Body of pancreas (tissue), 4 donors: Measurements from ENCODE around the gene GNB1L. TPM values are rescaled to one million over a fixed set of nuclear protein-coding genes. Genes with fewer than 3 reads are reported as not detected.

Experiments used
- ATAC-seq: fragments of 150-250 bp; one replicate; pipeline ENCODE4 v1.9.1; 2016
- DNase-seq, 4 donors: peaks; one replicate each; pipeline ENCODE4 v3.0.0-alpha.2; 2019
- H3K27ac ChIP-seq, 4 donors: fragments of 200-600 bp; sonication (generic); 1 replicate in 3 of 4; 2 replicates in 1 of 4; pipeline versions ENCODE4 v1.5.1 to v1.6.1; 2016 to 2019; ENCODE audit warnings: mild to moderate bottlenecking in 1 of 4, mixed read lengths in 1 of 4, moderate library complexity in 1 of 4
- H3K27me3 ChIP-seq, 2 donors: fragments of 200-600 bp; sonication (generic); one replicate each; pipeline ENCODE4 v1.6.0; 2016; ENCODE audit warnings: mild to moderate bottlenecking in 1 of 2
- H3K36me3 ChIP-seq, 2 donors: fragments of 200-600 bp; sonication (generic); replicated peaks in 1 of 2; 2 replicates each; pipeline ENCODE4 v1.5.1; 2016; ENCODE audit warnings: low read depth in 2 of 2; ENCODE audit not compliant: insufficient read depth in 1 of 2
- H3K4me1 ChIP-seq: fragments of 200-600 bp; sonication (generic); one replicate; pipeline ENCODE4 v1.6.0; 2016
- H3K4me3 ChIP-seq, 2 donors: fragments of 200-600 bp; sonication (generic); 1 replicate in 1 of 2; 2 replicates in 1 of 2; pipeline ENCODE4 v1.5.1; 2016 to 2019
- H3K9me3 ChIP-seq, 3 donors: fragments of 200-600 bp; sonication (generic); 1 replicate in 2 of 3; 2 replicates in 1 of 3; pipeline ENCODE4 v1.5.1; 2016
- POLR2A ChIP-seq, 3 donors: fragments of 450-650 bp; IDR thresholded peaks; one replicate each; pipeline ENCODE4 v1.6.1; 2016; ENCODE audit warnings: antibody characterized with exemption in 3 of 3, mild to moderate bottlenecking in 2 of 3
- WGBS, 2 donors: methylation state at CpG; one replicate each; pipeline ENCODE4 v1.1.5; 2017; 5-methylcytosine and 5-hydroxymethylcytosine counted together
- intact Hi-C: fragments of 100-400 bp; cut with DNase I; formaldehyde crosslinking; loops from one replicate; pipeline ENCODE4 v1.15.1; 2023
- total RNA-seq, 2 donors: library from RNA; depleted of rRNA; stranded (reverse); fragments of >200 nt; gene quantifications; one replicate each; pipeline ENCODE4 v1.1.0, GENCODE V29; 2016
- TF ChIP-seq, protein P1 (sequence below), 7 experiments: fragments of 450-650 bp in 4 of 7; fragments of 200-600 bp in 3 of 7; sonication (generic) in 3 of 7; IDR thresholded peaks; one replicate each; pipeline ENCODE4 v1.5.1; 2016 to 2019; ENCODE audit warnings: antibody characterized with exemption in 7 of 7

Gene GNB1L
- total RNA-seq, 2 donors from 2014 or later: 1.3 to 3.3 TPM

DNA sequence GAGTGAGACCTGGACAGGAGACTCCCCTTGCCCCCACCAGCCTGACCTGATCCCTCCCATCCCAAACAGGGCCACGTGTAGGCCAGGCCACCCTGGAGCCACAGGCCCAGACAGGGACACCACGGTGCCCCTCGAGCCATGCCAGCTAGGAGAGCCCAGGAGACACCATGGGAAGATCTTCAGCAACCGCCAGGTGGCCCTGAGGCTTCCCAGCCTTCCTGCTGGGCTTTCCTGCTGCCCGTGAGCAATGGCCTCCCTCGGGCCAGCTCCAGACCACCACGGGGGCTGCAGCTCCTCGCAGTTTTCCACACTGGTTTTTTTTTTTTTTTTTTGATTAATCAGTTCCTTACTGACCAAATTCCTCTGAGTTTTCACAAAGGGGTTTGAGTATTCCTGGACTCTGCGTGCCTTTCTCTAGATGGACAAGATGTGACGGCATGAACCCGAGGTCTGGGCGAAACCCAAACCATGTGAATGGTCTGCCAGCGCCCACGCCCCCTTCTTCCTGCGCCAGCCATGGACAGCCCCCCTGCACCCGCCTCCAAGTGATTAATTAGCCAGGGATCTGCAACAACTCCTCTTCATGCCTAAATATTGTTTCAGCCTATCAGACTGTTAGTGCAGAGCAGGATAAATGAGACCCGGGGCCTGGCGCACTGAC is 53.2 kb downstream of the GNB1L start:
- no peak for ATAC-seq
- Histone ChIP-seq H3K4me1 (no peaks in the 10 kb centered on the region), H3K27ac (no peak overlapping the region), H3K9me3 (no peaks in the 10 kb centered on the region), H3K4me3 (no peak overlapping the region), H3K27me3 (no peaks in the 10 kb centered on the region), H3K36me3 (no peaks in the 10 kb centered on the region)
- intact Hi-C loops: no loop called here
- no peak for TF ChIP-seq POLR2A (IDR thresholded peaks at IDR 0.05)
- TF ChIP-seq, protein P1, sequence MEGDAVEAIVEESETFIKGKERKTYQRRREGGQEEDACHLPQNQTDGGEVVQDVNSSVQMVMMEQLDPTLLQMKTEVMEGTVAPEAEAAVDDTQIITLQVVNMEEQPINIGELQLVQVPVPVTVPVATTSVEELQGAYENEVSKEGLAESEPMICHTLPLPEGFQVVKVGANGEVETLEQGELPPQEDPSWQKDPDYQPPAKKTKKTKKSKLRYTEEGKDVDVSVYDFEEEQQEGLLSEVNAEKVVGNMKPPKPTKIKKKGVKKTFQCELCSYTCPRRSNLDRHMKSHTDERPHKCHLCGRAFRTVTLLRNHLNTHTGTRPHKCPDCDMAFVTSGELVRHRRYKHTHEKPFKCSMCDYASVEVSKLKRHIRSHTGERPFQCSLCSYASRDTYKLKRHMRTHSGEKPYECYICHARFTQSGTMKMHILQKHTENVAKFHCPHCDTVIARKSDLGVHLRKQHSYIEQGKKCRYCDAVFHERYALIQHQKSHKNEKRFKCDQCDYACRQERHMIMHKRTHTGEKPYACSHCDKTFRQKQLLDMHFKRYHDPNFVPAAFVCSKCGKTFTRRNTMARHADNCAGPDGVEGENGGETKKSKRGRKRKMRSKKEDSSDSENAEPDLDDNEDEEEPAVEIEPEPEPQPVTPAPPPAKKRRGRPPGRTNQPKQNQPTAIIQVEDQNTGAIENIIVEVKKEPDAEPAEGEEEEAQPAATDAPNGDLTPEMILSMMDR (IDR thresholded peaks at IDR 0.05): no peak
- WGBS, 2 donors: 73 to 86% methylated on average over 13 to 18 of the region's 18 CpGs
- DNase-seq: no peak

DNA sequence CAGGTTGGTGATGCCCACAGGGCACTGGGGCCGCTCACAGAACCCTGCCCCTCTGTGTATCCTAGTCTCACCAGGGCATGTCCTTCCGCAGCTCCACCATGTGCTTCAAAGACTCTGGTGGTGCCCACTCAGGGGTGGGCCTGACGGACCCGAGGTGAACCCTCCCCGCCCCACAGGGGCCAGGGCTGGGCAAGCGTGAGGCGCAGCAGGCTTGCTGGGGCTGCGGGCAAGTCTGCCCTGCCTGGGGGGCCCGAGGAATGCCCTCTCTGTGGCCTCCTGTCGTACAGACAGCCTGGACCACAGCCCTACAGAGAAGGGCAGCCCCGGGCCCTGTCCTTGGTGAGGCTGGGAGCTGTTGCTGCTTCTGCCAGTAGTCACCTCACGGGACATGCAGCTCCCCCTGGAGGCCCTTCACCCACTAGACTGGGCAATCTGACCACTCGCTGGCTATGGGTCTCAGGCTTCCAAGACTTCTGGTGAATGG is 53.9 kb downstream of the GNB1L start:
- no peak for ATAC-seq
- Histone ChIP-seq H3K36me3 (no peaks in the 10 kb centered on the region), H3K27ac (no peak overlapping the region), H3K4me1 (no peaks in the 10 kb centered on the region), H3K9me3 (no peaks in the 10 kb centered on the region), H3K27me3 (no peaks in the 10 kb centered on the region), H3K4me3 (no peak overlapping the region)
- DNase-seq: no peak
- intact Hi-C loops: no loop called here
- TF ChIP-seq, protein P1 (IDR thresholded peaks at IDR 0.05): no peak
- no peak for TF ChIP-seq POLR2A (IDR thresholded peaks at IDR 0.05)
- whole genome bisulfite sequencing, 2 donors: 89% methylated on average over 9 of the region's 13 CpGs; no CpG with 5 or more reads in 1 of the 2 donors

DNA sequence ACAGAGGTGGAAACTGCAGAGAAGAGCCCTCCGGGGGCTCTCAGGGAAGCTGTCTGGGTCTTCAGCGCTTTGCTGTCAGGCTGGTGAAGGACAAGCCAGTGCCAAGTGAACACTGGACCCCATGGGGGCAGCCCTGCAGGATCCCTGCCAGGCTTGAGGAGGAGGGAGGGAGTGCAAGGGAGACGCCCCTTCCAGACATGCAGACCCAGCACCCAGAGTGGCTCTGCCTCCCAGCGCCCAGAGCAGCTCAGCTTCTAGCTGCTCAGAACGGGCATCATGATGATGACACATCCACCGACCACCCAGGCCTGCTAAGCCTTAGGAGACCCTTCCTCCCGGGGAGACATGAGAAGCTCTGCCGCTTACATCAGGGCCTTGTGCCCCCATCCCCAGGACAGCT is 54.4 kb downstream of the GNB1L start:
- Histone ChIP-seq H3K4me3 (no peak overlapping the region), H3K4me1 (no peaks in the 10 kb centered on the region), H3K27me3 (no peaks in the 10 kb centered on the region), H3K36me3 (no peaks in the 10 kb centered on the region), H3K9me3 (no peaks in the 10 kb centered on the region), H3K27ac (no peak overlapping the region)
- TF ChIP-seq, protein P1 (IDR thresholded peaks at IDR 0.05): no peak
- TF ChIP-seq POLR2A (IDR thresholded peaks at IDR 0.05): no peak
- ATAC-seq: no peak
- intact Hi-C loops: no loop called here
- no peak for DNase-seq
- WGBS, 2 donors: 57 to 94% methylated on average over 1 to 8 of the region's 8 CpGs

DNA sequence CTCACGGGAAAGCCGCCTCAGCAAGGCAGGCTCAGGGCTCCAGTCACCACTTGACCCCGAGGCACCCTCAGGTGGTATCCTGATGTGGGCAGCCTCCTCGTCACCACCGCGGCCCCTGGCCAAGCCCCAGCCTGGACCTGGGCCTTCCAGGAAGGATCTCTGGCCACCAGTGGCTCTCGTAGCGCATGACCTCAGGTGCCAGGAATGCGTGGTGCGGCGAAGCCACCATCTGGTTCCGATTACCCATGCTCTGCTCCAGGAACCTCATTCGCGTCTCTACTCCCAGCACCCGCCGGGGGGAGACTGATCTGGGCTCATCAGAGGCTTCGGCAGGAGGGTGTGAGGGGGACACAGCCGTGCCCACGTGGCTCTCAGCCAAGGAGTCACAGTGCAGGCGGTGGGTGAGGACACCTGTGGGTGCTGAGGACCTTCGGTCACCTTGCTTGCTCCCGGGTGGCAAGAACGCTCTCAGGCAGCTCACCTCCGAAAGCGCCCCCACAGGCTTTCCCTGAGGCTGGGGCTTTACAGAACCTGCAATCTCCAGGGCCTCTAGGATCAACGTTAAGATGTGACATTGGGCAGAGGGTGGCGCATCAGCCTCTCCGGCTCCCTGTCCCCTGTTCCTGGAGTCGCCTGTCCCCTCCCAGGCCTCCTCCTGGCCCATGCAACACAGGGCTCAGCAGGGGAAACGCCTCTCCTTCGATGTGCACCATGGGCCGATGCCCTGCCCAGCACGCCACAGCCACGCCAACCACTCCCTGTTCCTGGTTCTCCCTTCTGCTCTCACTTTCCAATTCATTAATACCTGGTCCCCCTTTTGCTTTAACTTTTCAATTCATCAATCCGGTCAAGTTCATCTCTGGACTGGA is 55.1 kb downstream of the GNB1L start:
- intact Hi-C loops: no loop called here
- no peak for ATAC-seq
- WGBS, 2 donors: 84 to 92% methylated on average over 14 to 35 of the region's 35 CpGs
- Histone ChIP-seq H3K4me1 (no peaks in the 10 kb centered on the region), H3K9me3 (no peaks in the 10 kb centered on the region), H3K36me3 (no peaks in the 10 kb centered on the region), H3K4me3 (no peak overlapping the region), H3K27me3 (no peaks in the 10 kb centered on the region), H3K27ac (no peak overlapping the region)
- no peak for DNase-seq
- TF ChIP-seq, protein P1 (IDR thresholded peaks at IDR 0.05): no peak
- TF ChIP-seq POLR2A (IDR thresholded peaks at IDR 0.05): no peak
